Amniotic stem cell (primary cell): ENCODE data around the gene KIF26A.

Experiments
- DNase-seq: peaks from one replicate; lab custom pipeline; 2025; lab: John Stamatoyannopoulos, UW

Gene KIF26A

GRCh38 chr14:104157016-104157928 is 18.9 kb downstream of the KIF26A start:
- no peak for DNase-seq

- no peak for DNase-seq
These were observed 20.7 kb downstream of the KIF26A start for GRCh38 chr14:104158827-104159798.

- no peak for DNase-seq
These were observed 21.6 kb downstream of the KIF26A start for GRCh38 chr14:104159990-104160389.

GRCh38 chr14:104161602-104162367 is 23.4 kb downstream of the KIF26A start:
- no peak for DNase-seq

GRCh38 chr14:104162495-104162894 is 24.1 kb downstream of the KIF26A start:
- no peak for DNase-seq

- no peak for DNase-seq
These were observed 25.2 kb downstream of the KIF26A start for GRCh38 chr14:104163541-104163940.

- no peak for DNase-seq
These were observed 25.7 kb downstream of the KIF26A start for GRCh38 chr14:104164041-104164440.

- DNase-seq = no peak
These were observed 26.1 kb downstream of the KIF26A start for GRCh38 chr14:104164512-104164911.

GRCh38 chr14:104166698-104167097 is 28.3 kb downstream of the KIF26A start:
- no peak for DNase-seq

- no peak for DNase-seq
These were observed 30.2 kb downstream of the KIF26A start for GRCh38 chr14:104168603-104169002.

GRCh38 chr14:104169005-104169698 is 30.8 kb downstream of the KIF26A start:
- no peak for DNase-seq

- no peak for DNase-seq
These were observed 31.5 kb downstream of the KIF26A start for GRCh38 chr14:104169699-104170479.

GRCh38 chr14:104171029-104171697 is 32.8 kb downstream of the KIF26A start:
- no peak for DNase-seq

GRCh38 chr14:104171895-104172294 is 33.5 kb downstream of the KIF26A start:
- DNase-seq = no peak

- no peak for DNase-seq
These were observed 34.0 kb downstream of the KIF26A start for GRCh38 chr14:104172349-104172748.

GRCh38 chr14:104172880-104173279 is 34.5 kb downstream of the KIF26A start:
- no peak for DNase-seq

- DNase-seq = no peak
These were observed 35.7 kb downstream of the KIF26A start for GRCh38 chr14:104174051-104174450.

GRCh38 chr14:104175041-104175440 is 36.7 kb downstream of the KIF26A start:
- DNase-seq = no peak

- no peak for DNase-seq
These were observed 37.4 kb downstream of the KIF26A start for GRCh38 chr14:104175811-104176210.

GRCh38 chr14:104176611-104177010 is 38.2 kb downstream of the KIF26A start:
- no peak for DNase-seq
